Gastrocnemius medialis (tissue), 4 donors: ENCODE data around the gene CTRB2. TPM values are rescaled to one million over a fixed set of nuclear protein-coding genes. Genes with fewer than 3 reads are reported as not detected.

ENCODE experiments used
- ATAC-seq, 2 donors: fragments of 150-250 bp; one replicate each; pipeline ENCODE4 v1.9.1; 2016
- DNase-seq, 2 donors: peaks; one replicate each; pipeline ENCODE4 v3.0.0-alpha.2; 2019
- H3K27ac ChIP-seq, 4 donors: fragments of 200-600 bp; sonication (generic); 1 replicate in 1 of 4; 2 replicates in 3 of 4; pipeline ENCODE4 v1.5.1; 2016 to 2018; ENCODE audit warnings: mild to moderate bottlenecking in 2 of 4, moderate library complexity in 1 of 4
- H3K27me3 ChIP-seq, 3 donors: fragments of 200-600 bp; sonication (generic) in 2 of 3; 1 replicate in 1 of 3; 2 replicates in 2 of 3; pipeline versions ENCODE4 v1.5.1 to v1.6.0; 2016 to 2019; ENCODE audit warnings: mild to moderate bottlenecking in 1 of 3, moderate library complexity in 1 of 3
- H3K36me3 ChIP-seq, 2 donors: fragments of 200-600 bp; sonication (generic) in 1 of 2; one replicate each; pipeline ENCODE4 v1.5.1; 2017 to 2018
- H3K4me1 ChIP-seq, 2 donors: fragments of 200-600 bp; sonication (generic) in 1 of 2; one replicate each; pipeline ENCODE4 v1.5.1; 2016 to 2017; ENCODE audit warnings: mild to moderate bottlenecking in 2 of 2
- H3K4me3 ChIP-seq, 4 donors: fragments of 200-600 bp; sonication (generic) in 3 of 4; 1 replicate in 1 of 4; 2 replicates in 3 of 4; pipeline ENCODE4 v1.5.1; 2016 to 2019; ENCODE audit warnings: mild to moderate bottlenecking in 2 of 4
- H3K9me3 ChIP-seq, 3 donors: fragments of 200-600 bp; sonication (generic) in 2 of 3; 1 replicate in 1 of 3; 2 replicates in 2 of 3; pipeline ENCODE4 v1.5.1; 2016 to 2019
- POLR2A ChIP-seq, 2 donors: fragments of 450-650 bp; IDR thresholded peaks; one replicate each; pipeline ENCODE4 v1.6.1; 2017; ENCODE audit warnings: antibody characterized with exemption in 2 of 2, mild to moderate bottlenecking in 2 of 2, moderate library complexity in 2 of 2
- in situ Hi-C, 4 donors: fragments of 200-750 bp; cut with MboI; loops; one replicate each; pipeline versions ENCODE4 v1.15.0 to v1.8.0; 2017; ENCODE audit warnings: low sequenced_read_pairs in 4 of 4
- intact Hi-C: fragments of 100-400 bp; cut with DNase I; formaldehyde crosslinking; loops from one replicate; pipeline ENCODE4 v1.15.1; 2023; ENCODE audit warnings: low total_unique reads
- total RNA-seq, 4 donors: library from RNA; depleted of rRNA; stranded (reverse); fragments of >200 nt; gene quantifications; one replicate each; pipeline versions ENCODE4 v1.1.0 to v1.2.3, GENCODE V29; 2016
- TF ChIP-seq, protein P1 (sequence below), 5 experiments: fragments of 450-650 bp in 3 of 5; fragments of 200-600 bp in 2 of 5; sonication (generic) in 2 of 5; IDR thresholded peaks in 4 of 5; conservative IDR thresholded peaks in 1 of 5; 1 replicate in 4 of 5; 2 replicates in 1 of 5; pipeline ENCODE4 v1.5.1; 2016 to 2019; ENCODE audit warnings: antibody characterized with exemption in 5 of 5, mild to moderate bottlenecking in 3 of 5, moderate library complexity in 3 of 5

The CTRB2 gene
- 1 to 10 TPM in 1 of 4 donors, not detected in 3; 3.0 TPM for total RNA-seq

DNA sequence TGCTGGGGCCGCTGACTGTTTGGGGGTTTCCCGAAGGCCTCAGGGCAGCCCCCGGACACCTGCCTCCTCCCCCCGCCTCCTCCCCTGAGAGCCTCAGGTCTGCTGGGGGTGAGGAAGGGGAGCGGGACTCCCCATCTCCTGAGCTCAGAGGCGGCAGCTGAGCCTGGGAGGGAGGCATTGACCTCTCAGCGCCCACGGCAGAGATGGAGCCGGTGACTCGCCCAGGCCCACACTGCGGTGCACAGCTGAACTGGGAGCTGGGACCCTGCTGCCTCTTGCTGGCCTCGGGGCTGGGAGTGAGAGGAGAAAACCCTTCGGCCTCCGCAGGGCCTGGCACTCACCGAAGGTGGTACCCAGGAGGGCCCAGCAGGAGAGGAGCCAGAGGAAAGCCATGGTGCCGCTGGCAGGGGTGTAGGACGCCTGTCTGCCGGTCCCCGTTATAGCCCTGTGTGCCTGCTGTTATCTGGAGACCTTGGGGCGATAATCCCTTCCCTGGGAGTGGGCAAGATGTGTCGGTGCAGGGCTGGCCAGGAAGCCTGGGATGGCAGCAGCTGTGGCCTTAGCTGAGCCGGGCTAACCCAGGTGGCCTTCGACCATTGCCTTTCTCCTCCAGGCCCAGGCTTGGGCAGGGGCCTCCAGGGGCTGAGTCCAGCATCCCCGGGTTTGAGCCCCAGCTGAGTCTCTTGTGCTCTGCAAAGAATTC is at the start of gene CTRB2:
Gene CTRB2 (minus strand): TSS at position 413 of the 703 bp plus-strand sequence. CDS start 20 bp downstream, at position 393.
- H3K27me3 ChIP-seq: no peaks in the 10 kb centered on the region
- ATAC-seq (peak in 1 of 2 donors; percentile 29), DNase-seq (no peak)
- no peaks in the 10 kb centered on the region for H3K36me3 ChIP-seq
- in situ Hi-C loops: loop anchor here in 1 of 4 donors (25.0 kb wide), 1 partner anchor 555 kb away; no protein-coding TSS in a partner anchor
- no peak within 1 kb of the TSS for H3K4me3 ChIP-seq
- no peak within 1 kb of the TSS for H3K27ac ChIP-seq
- intact Hi-C loops: loop anchor here (2.0 to 10.0 kb wide), 2 partner anchors 18 to 438 kb away; partner anchors contain the start of genes KARS1 and TERF2IP
- no peaks in the 10 kb centered on the region for H3K9me3 ChIP-seq
- no peak for TF ChIP-seq POLR2A (IDR thresholded peaks at IDR 0.05)
- TF ChIP-seq, protein P1, sequence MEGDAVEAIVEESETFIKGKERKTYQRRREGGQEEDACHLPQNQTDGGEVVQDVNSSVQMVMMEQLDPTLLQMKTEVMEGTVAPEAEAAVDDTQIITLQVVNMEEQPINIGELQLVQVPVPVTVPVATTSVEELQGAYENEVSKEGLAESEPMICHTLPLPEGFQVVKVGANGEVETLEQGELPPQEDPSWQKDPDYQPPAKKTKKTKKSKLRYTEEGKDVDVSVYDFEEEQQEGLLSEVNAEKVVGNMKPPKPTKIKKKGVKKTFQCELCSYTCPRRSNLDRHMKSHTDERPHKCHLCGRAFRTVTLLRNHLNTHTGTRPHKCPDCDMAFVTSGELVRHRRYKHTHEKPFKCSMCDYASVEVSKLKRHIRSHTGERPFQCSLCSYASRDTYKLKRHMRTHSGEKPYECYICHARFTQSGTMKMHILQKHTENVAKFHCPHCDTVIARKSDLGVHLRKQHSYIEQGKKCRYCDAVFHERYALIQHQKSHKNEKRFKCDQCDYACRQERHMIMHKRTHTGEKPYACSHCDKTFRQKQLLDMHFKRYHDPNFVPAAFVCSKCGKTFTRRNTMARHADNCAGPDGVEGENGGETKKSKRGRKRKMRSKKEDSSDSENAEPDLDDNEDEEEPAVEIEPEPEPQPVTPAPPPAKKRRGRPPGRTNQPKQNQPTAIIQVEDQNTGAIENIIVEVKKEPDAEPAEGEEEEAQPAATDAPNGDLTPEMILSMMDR (IDR thresholded peaks at IDR 0.05 in 4 of 5, conservative IDR thresholded peaks at IDR 0.05 in 1 of 5): no peak
- no peaks in the 10 kb centered on the region for H3K4me1 ChIP-seq

GRCh38 chr16:75256059-75256571 is 49.2 kb upstream of the CTRB2 start:
- intact Hi-C loops: no loop called here

DNA sequence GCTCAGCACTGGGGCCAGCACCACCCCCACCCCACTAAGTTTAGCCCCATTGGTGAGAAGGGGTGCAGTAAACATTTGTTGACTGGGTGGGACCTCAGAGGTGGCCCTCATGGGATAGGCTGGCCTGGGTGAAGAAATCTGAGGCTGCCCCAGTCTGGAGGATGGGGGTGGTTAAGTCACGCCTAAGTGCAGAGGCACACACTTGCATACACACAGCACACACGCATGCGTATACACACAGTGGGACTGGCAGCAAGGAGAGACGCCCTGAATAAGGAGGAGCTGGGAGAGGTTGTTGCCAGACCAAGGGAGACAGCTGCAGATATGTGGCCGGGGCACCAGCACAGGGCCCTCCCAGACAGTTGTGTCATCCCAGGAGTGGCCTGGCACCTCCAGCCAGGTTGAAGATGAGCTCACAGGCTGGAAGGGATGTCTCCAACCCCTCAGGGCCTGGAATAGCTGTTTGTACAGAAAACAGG is 47.4 kb upstream of the CTRB2 start:
- in situ Hi-C loops: no loop called here
- Histone ChIP-seq H3K4me3 (peak overlapping the region in 1 of 4 donors; percentile 15), H3K27ac (peak overlapping the region; percentile 97 to 99 (median 98)), H3K36me3 (no peaks in the 10 kb centered on the region), H3K9me3 (no peaks in the 10 kb centered on the region), H3K4me1 (peaks cover 87% of the 10 kb centered on the region in 2 donors), H3K27me3 (no peaks in the 10 kb centered on the region)
- TF ChIP-seq, protein P1 (IDR thresholded peaks at IDR 0.05 in 4 of 5, conservative IDR thresholded peaks at IDR 0.05 in 1 of 5): no peak
- TF ChIP-seq POLR2A (IDR thresholded peaks at IDR 0.05): peak in 1 of 2 donors; percentile 43
- peak; percentile 89 to 97 for DNase-seq
- intact Hi-C loops: loop anchor here (1.0 kb wide), 2 partner anchors 9 to 16 kb away; no protein-coding TSS in a partner anchor
- ATAC-seq: peak; percentile 60 to 63

More at GRCh38 chr16:75256059-75256571, 49.2 kb upstream of the CTRB2 start:
- ATAC-seq (no peak), DNase-seq (peak in 1 of 2 donors; percentile 38)
- H3K36me3 ChIP-seq: no peaks in the 10 kb centered on the region
- H3K27ac ChIP-seq: peak overlapping the region; percentile 97 to 99 (median 98)
- H3K9me3 ChIP-seq: no peaks in the 10 kb centered on the region
- no peaks in the 10 kb centered on the region for H3K27me3 ChIP-seq
- no peak for TF ChIP-seq POLR2A (IDR thresholded peaks at IDR 0.05)
- TF ChIP-seq, protein P1 (IDR thresholded peaks at IDR 0.05 in 4 of 5, conservative IDR thresholded peaks at IDR 0.05 in 1 of 5): no peak
- no peak overlapping the region for H3K4me3 ChIP-seq
- peaks cover 85 to 91% of the 10 kb centered on the region in 2 donors for H3K4me1 ChIP-seq
- in situ Hi-C loops: no loop called here

GRCh38 chr16:75252946-75253911 is 46.3 kb upstream of the CTRB2 start:
- no peaks in the 10 kb centered on the region for H3K9me3 ChIP-seq
- H3K27me3 ChIP-seq: no peaks in the 10 kb centered on the region
- H3K4me3 ChIP-seq: no peak overlapping the region
- peaks cover 87 to 90% of the 10 kb centered on the region in 2 donors for H3K4me1 ChIP-seq
- DNase-seq: peak in 1 of 2 donors; percentile 36
- ATAC-seq: no peak
- peak overlapping the region; percentile 97 to 99 (median 98) for H3K27ac ChIP-seq
- intact Hi-C loops: no loop called here
- in situ Hi-C loops: no loop called here
- no peak for TF ChIP-seq POLR2A (IDR thresholded peaks at IDR 0.05)
- TF ChIP-seq, protein P1 (IDR thresholded peaks at IDR 0.05 in 4 of 5, conservative IDR thresholded peaks at IDR 0.05 in 1 of 5): no peak
- no peaks in the 10 kb centered on the region for H3K36me3 ChIP-seq
